HCT116 (cell line): Measurements from ENCODE around the gene ZSWIM6. TPM values are rescaled to one million over a fixed set of nuclear protein-coding genes. Genes with fewer than 3 reads are reported as not detected.

Experiments used
- ATAC-seq: fragments of 200-7000 bp; cut with Tn5 transposase; 2 replicates; pipeline ENCODE4 v1.9.1; 2020; ENCODE audit warnings: mild to moderate bottlenecking, moderate library complexity
- BruUV-seq: library from RNA; stranded (reverse); fragments of 400-500 nt; replicated peaks from 2 replicates; lab custom pipeline; 2021; lab: Mats Ljungman, UMichigan
- CTCF ChIA-PET: fragments of 300-600 bp; sonication (Branson Sonifier 250); formaldehyde crosslinking; loops from one replicate; lab custom pipeline; 2021; ENCODE audit warnings: antibody characterized with exemption; lab: Charles Lee
- POLR2A ChIA-PET: fragments of 300-600, 350-600 bp; sonication (Branson Sonifier 250); formaldehyde crosslinking; loops from one replicate; lab custom pipeline; 2021; ENCODE audit warnings: antibody characterized with exemption; lab: Charles Lee
- RAD21 ChIA-PET, 2 experiments: fragments of 300-600 bp; sonication (Branson Sonifier 250); formaldehyde crosslinking; loops; one replicate each; lab custom pipeline; 2023; ENCODE audit warnings: low total read pairs in 2 of 2; ENCODE audit not compliant: uncharacterized antibody in 2 of 2, unreplicated experiment in 2 of 2, low non-redundant PET in 1 of 2; lab: Charles Lee
- DNase-seq: peaks from one replicate; pipeline ENCODE4 v3.0.0-alpha.2; 2010; ENCODE audit warnings: low read depth, low spot score
- H2AFZ ChIP-seq: fragments of 200-600 bp; shearing (Covaris generic), sonication (generic); 2 replicates; pipeline ENCODE4 v1.6.1; 2017; ENCODE audit warnings: low read depth, mixed run types, mixed read lengths, antibody characterized with exemption, low read length; ENCODE audit not compliant: poor library complexity, severe bottlenecking
- H3K27ac ChIP-seq: 2 replicates; pipeline ENCODE4 v1.5.1; 2012; ENCODE audit warnings: low read depth, low read length
- H3K27me3 ChIP-seq: fragments of 200-600 bp; sonication (generic); 2 replicates; pipeline ENCODE4 v1.6.1; 2016; ENCODE audit warnings: mixed run types, low read length, mixed read lengths; ENCODE audit not compliant: insufficient read depth
- H3K36me3 ChIP-seq, 2 experiments: fragments of 200-500 bp in 1 of 2; fragments of 200-600 bp in 1 of 2; sonication (Bioruptor generic) in 1 of 2; sonication (generic) in 1 of 2; 2 replicates each; pipeline versions ENCODE4 v1.5.1 to v1.6.1; 2014 to 2016; ENCODE audit warnings: low read length in 2 of 2, inconsistent platforms in 1 of 2, mixed read lengths in 1 of 2, mixed run types in 1 of 2; ENCODE audit not compliant: insufficient read depth in 2 of 2, control insufficient read depth in 1 of 2
- H3K4me1 ChIP-seq, 2 experiments: fragments of 200-600 bp in 1 of 2; sonication (generic) in 1 of 2; 2 replicates each; pipeline versions ENCODE4 v1.5.1 to v1.6.1; 2012 to 2017; ENCODE audit warnings: low read length in 2 of 2, inconsistent platforms in 1 of 2, mild to moderate bottlenecking in 1 of 2, mixed read lengths in 1 of 2, mixed run types in 1 of 2, moderate library complexity in 1 of 2; ENCODE audit not compliant: insufficient read depth in 2 of 2, control insufficient read depth in 1 of 2
- H3K4me2 ChIP-seq: fragments of 200-600 bp; sonication (generic); 2 replicates; pipeline ENCODE4 v1.6.1; 2017; ENCODE audit warnings: mixed run types, low read length, mixed read lengths
- H3K4me3 ChIP-seq, 2 experiments: fragments of 200-600 bp in 1 of 2; sonication (generic) in 1 of 2; replicated peaks in 1 of 2; 2 replicates each; pipeline ENCODE4 v1.5.1; 2011 to 2016; ENCODE audit warnings: low read length in 2 of 2, control low read depth in 1 of 2, low read depth in 1 of 2, mild to moderate bottlenecking in 1 of 2, mixed read lengths in 1 of 2, mixed run types in 1 of 2
- H3K79me2 ChIP-seq: fragments of 200-600 bp; sonication (generic); 2 replicates; pipeline ENCODE4 v1.6.1; 2017; ENCODE audit warnings: mild to moderate bottlenecking, mixed run types, low read length, moderate library complexity, mixed read lengths; ENCODE audit not compliant: insufficient read depth
- H3K9ac ChIP-seq: fragments of 200-600 bp; sonication (generic); 2 replicates; pipeline ENCODE4 v1.6.1; 2016; ENCODE audit warnings: low read length, mixed read lengths
- H3K9me2 ChIP-seq: fragments of 200-600 bp; sonication (generic), shearing (Covaris generic); 2 replicates; pipeline ENCODE4 v1.6.1; 2017; ENCODE audit warnings: mixed run types, mild to moderate bottlenecking, moderate library complexity; ENCODE audit not compliant: insufficient read depth
- H3K9me3 ChIP-seq, 2 experiments: fragments of 200-500 bp in 1 of 2; fragments of 200-600 bp in 1 of 2; sonication (Bioruptor generic) in 1 of 2; sonication (generic) in 1 of 2; 2 replicates each; pipeline ENCODE4 v1.6.1; 2014 to 2017; ENCODE audit warnings: low read length in 2 of 2, mixed read lengths in 2 of 2, inconsistent platforms in 1 of 2, low read depth in 1 of 2, mild to moderate bottlenecking in 1 of 2, mixed run types in 1 of 2, moderate library complexity in 1 of 2; ENCODE audit not compliant: control insufficient read depth in 1 of 2, insufficient read depth in 1 of 2
- H4K20me1 ChIP-seq: fragments of 200-600 bp; sonication (generic), shearing (Covaris generic); 2 replicates; pipeline ENCODE4 v1.6.1; 2017; ENCODE audit warnings: mixed run types, mild to moderate bottlenecking, moderate library complexity; ENCODE audit not compliant: insufficient read depth
- CBX3 ChIP-seq: IDR thresholded peaks from 2 replicates; pipeline ENCODE4 v1.6.1; 2012; ENCODE audit warnings: low read depth
- EGR1 ChIP-seq: IDR thresholded peaks from 2 replicates; pipeline ENCODE4 v1.6.1; 2012; ENCODE audit warnings: low read depth
- ELF1 ChIP-seq: IDR thresholded peaks from 2 replicates; pipeline ENCODE4 v1.6.1; 2012; ENCODE audit warnings: low read depth, borderline replicate concordance
- EZH2 ChIP-seq: fragments of 200-600 bp; sonication (generic); IDR thresholded peaks from 2 replicates; pipeline ENCODE4 v1.6.1; 2017; ENCODE audit warnings: antibody characterized with exemption, mixed run types
- EZH2phosphoT487 ChIP-seq: fragments of 200-600 bp; IDR thresholded peaks from 2 replicates; pipeline ENCODE4 v1.6.1; 2018; ENCODE audit warnings: antibody characterized with exemption, borderline replicate concordance
- JUND ChIP-seq: IDR thresholded peaks from 2 replicates; pipeline ENCODE4 v1.6.1; 2012
- POLR2A ChIP-seq: IDR thresholded peaks from 2 replicates; pipeline ENCODE4 v1.7.0; 2011; ENCODE audit warnings: borderline replicate concordance; ENCODE audit not compliant: insufficient read depth, insufficient read length; ENCODE audit errors: extremely low read depth
- POLR2AphosphoS5 ChIP-seq: IDR thresholded peaks from 2 replicates; pipeline ENCODE4 v1.6.1; 2011; ENCODE audit warnings: mild to moderate bottlenecking, low read depth, low read length, moderate library complexity
- RAD21 ChIP-seq: IDR thresholded peaks from 2 replicates; pipeline ENCODE4 v1.6.1; 2012; ENCODE audit warnings: low read depth, mild to moderate bottlenecking
- SIN3A ChIP-seq: IDR thresholded peaks from 2 replicates; pipeline ENCODE4 v1.6.1; 2012; ENCODE audit warnings: low read depth
- TCF7L2 ChIP-seq: IDR thresholded peaks from 2 replicates; pipeline ENCODE4 v1.7.0; 2011; ENCODE audit warnings: borderline replicate concordance, inconsistent platforms; ENCODE audit not compliant: insufficient read depth, insufficient read length; ENCODE audit errors: extremely low read depth
- YY1 ChIP-seq: IDR thresholded peaks from 2 replicates; pipeline ENCODE4 v1.6.1; 2011; ENCODE audit warnings: low read length, low read depth, moderate library complexity, mild to moderate bottlenecking; ENCODE audit not compliant: insufficient replicate concordance; ENCODE audit errors: extremely low read depth
- ZFX ChIP-seq: fragments of 450-650 bp; IDR thresholded peaks from 2 replicates; pipeline ENCODE4 v1.6.1; 2017
- intact Hi-C: fragments of 100-400 bp; cut with micrococcal nuclease; formaldehyde crosslinking; loops from 2 replicates; pipeline ENCODE4 v1.10.0; 2022
- total RNA-seq: library from RNA; stranded (reverse); gene quantifications from one replicate; pipeline ENCODE4 v1.2.1, GENCODE V29; 2021; ENCODE audit not compliant: unreplicated experiment
- TF ChIP-seq, protein P1 (sequence below): IDR thresholded peaks from 2 replicates; pipeline ENCODE4 v1.6.1; 2012; ENCODE audit warnings: low read depth
- TF ChIP-seq, protein P2 (sequence below): IDR thresholded peaks from 2 replicates; pipeline ENCODE4 v1.6.1; 2012
- TF ChIP-seq, protein P3 (sequence below): IDR thresholded peaks from 2 replicates; pipeline ENCODE4 v1.6.1; 2012
- TF ChIP-seq, protein P4 (sequence below): IDR thresholded peaks from 2 replicates; pipeline ENCODE4 v1.6.1; 2011; ENCODE audit warnings: mild to moderate bottlenecking, low read length, moderate library complexity; ENCODE audit not compliant: insufficient replicate concordance; ENCODE audit errors: extremely low read depth

ZSWIM6 gene
- total RNA-seq, 1 experiment from 2014 or later = 7.4 TPM

DNA sequence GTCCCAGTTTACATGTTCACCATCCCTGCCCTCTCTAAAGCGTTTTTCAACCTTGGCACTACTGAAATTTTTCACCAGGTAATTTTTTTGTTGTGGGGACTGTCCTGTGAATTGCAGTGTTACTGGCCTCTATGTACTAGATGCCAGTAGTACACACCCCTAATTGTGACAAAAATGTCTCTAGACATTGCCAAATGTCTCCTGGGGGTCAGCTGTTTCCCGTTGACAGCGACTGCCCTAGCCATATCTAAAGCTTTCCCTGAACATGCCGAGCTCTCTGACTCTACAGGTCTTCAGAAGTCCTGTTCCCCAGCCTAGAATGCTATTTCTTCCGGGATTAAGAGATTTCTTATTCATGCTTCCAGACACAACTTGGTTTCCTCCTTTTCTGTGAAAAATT, 235.3 kb downstream of the ZSWIM6 start:
- no peaks in the 10 kb centered on the region for H3K9me3 ChIP-seq
- no peaks in the 10 kb centered on the region for H4K20me1 ChIP-seq
- H3K4me2 ChIP-seq = no peak overlapping the region
- H3K36me3 ChIP-seq = no peaks in the 10 kb centered on the region
- CTCF ChIA-PET = no interaction called here
- intact Hi-C loops = no loop called here
- H3K9ac ChIP-seq = no peak overlapping the region
- ATAC-seq (no peak), DNase-seq (no peak)
- no peak overlapping the region for H3K27ac ChIP-seq
- no peaks in the 10 kb centered on the region for H3K79me2 ChIP-seq
- TF ChIP-seq JUND = no peak
- RAD21 ChIA-PET = no interaction called here
- no peaks in the 10 kb centered on the region for H3K27me3 ChIP-seq
- no peak overlapping the region for H3K4me3 ChIP-seq
- BruUV-seq = no TSS peak
- no peaks in the 10 kb centered on the region for H3K9me2 ChIP-seq
- no peaks in the 10 kb centered on the region for H3K4me1 ChIP-seq
- H2AFZ ChIP-seq = no peak overlapping the region
- POLR2A ChIA-PET = no interaction called here

GRCh38 chr5:61569353-61569752, 237.3 kb downstream of the ZSWIM6 start:
- intact Hi-C loops = no loop called here
- Histone ChIP-seq H3K9me3 (no peaks in the 10 kb centered on the region), H3K9me2 (no peaks in the 10 kb centered on the region), H3K9ac (no peak overlapping the region), H3K27me3 (no peaks in the 10 kb centered on the region), H3K4me3 (no peak overlapping the region), H3K36me3 (no peaks in the 10 kb centered on the region), H3K4me1 (no peaks in the 10 kb centered on the region), H3K27ac (no peak overlapping the region), H4K20me1 (no peaks in the 10 kb centered on the region), H2AFZ (no peak overlapping the region), H3K4me2 (no peak overlapping the region), H3K79me2 (no peaks in the 10 kb centered on the region)
- DNase-seq (no peak), ATAC-seq (no peak)
- POLR2A ChIA-PET = no interaction called here
- CTCF ChIA-PET = no interaction called here
- TF ChIP-seq, protein P1, sequence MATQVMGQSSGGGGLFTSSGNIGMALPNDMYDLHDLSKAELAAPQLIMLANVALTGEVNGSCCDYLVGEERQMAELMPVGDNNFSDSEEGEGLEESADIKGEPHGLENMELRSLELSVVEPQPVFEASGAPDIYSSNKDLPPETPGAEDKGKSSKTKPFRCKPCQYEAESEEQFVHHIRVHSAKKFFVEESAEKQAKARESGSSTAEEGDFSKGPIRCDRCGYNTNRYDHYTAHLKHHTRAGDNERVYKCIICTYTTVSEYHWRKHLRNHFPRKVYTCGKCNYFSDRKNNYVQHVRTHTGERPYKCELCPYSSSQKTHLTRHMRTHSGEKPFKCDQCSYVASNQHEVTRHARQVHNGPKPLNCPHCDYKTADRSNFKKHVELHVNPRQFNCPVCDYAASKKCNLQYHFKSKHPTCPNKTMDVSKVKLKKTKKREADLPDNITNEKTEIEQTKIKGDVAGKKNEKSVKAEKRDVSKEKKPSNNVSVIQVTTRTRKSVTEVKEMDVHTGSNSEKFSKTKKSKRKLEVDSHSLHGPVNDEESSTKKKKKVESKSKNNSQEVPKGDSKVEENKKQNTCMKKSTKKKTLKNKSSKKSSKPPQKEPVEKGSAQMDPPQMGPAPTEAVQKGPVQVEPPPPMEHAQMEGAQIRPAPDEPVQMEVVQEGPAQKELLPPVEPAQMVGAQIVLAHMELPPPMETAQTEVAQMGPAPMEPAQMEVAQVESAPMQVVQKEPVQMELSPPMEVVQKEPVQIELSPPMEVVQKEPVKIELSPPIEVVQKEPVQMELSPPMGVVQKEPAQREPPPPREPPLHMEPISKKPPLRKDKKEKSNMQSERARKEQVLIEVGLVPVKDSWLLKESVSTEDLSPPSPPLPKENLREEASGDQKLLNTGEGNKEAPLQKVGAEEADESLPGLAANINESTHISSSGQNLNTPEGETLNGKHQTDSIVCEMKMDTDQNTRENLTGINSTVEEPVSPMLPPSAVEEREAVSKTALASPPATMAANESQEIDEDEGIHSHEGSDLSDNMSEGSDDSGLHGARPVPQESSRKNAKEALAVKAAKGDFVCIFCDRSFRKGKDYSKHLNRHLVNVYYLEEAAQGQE = no peak
- TF ChIP-seq POLR2A (no peak), EGR1 (no peak), RAD21 (no peak), YY1 (no peak), EZH2phosphoT487 (no peak), CBX3 (no peak), POLR2AphosphoS5 (no peak), SIN3A (no peak), ELF1 (no peak), ZFX (no peak), TCF7L2 (no peak), EZH2 (no peak)
- TF ChIP-seq, protein P2, sequence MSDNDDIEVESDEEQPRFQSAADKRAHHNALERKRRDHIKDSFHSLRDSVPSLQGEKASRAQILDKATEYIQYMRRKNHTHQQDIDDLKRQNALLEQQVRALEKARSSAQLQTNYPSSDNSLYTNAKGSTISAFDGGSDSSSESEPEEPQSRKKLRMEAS = no peak
- TF ChIP-seq, protein P3, sequence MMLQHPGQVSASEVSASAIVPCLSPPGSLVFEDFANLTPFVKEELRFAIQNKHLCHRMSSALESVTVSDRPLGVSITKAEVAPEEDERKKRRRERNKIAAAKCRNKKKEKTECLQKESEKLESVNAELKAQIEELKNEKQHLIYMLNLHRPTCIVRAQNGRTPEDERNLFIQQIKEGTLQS = no peak
- TF ChIP-seq, protein P4, sequence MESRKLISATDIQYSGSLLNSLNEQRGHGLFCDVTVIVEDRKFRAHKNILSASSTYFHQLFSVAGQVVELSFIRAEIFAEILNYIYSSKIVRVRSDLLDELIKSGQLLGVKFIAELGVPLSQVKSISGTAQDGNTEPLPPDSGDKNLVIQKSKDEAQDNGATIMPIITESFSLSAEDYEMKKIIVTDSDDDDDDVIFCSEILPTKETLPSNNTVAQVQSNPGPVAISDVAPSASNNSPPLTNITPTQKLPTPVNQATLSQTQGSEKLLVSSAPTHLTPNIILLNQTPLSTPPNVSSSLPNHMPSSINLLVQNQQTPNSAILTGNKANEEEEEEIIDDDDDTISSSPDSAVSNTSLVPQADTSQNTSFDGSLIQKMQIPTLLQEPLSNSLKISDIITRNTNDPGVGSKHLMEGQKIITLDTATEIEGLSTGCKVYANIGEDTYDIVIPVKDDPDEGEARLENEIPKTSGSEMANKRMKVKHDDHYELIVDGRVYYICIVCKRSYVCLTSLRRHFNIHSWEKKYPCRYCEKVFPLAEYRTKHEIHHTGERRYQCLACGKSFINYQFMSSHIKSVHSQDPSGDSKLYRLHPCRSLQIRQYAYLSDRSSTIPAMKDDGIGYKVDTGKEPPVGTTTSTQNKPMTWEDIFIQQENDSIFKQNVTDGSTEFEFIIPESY = no peak
- no TSS peak for BruUV-seq
- RAD21 ChIA-PET = no interaction called here
